ENCODE measurements around the gene SLC25A44.

The SLC25A44 gene, protein sequence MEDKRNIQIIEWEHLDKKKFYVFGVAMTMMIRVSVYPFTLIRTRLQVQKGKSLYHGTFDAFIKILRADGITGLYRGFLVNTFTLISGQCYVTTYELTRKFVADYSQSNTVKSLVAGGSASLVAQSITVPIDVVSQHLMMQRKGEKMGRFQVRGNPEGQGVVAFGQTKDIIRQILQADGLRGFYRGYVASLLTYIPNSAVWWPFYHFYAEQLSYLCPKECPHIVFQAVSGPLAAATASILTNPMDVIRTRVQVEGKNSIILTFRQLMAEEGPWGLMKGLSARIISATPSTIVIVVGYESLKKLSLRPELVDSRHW

GRCh38 chr1:156193488-156194299 is at the start of gene SLC25A44:
Gene SLC25A44, plus strand, starts transcription at chr1:156194104. Its CDS starts 5,744 bp downstream, at chr1:156199848.
- DNase-seq: peak; percentile 99

DNA sequence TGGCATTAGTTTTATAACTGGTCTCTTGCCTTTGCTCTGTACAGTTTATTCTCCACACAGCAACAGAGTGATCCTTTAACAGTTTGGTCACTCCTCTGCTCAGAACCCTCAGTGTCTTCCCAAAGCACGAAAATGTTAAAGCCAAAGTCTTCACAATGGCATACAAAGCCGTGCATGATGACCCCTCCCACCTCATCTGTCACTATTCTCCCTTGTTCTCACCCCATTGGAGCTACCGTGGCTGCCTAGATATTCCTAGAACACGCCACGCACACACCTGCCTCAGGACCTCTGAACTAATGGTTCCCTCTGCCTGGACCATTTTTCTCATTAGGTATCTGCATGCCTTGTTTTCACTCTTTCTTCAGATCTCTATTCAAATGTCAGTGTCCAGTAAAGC is 49.2 kb upstream of the SLC25A44 start:
- DNase-seq: no peak

- no peak for DNase-seq
These were observed 48.3 kb upstream of the SLC25A44 start for GRCh38 chr1:156145650-156146019.

GRCh38 chr1:156146020-156146768 is 47.7 kb upstream of the SLC25A44 start:
- peak; percentile 95 for DNase-seq

DNA sequence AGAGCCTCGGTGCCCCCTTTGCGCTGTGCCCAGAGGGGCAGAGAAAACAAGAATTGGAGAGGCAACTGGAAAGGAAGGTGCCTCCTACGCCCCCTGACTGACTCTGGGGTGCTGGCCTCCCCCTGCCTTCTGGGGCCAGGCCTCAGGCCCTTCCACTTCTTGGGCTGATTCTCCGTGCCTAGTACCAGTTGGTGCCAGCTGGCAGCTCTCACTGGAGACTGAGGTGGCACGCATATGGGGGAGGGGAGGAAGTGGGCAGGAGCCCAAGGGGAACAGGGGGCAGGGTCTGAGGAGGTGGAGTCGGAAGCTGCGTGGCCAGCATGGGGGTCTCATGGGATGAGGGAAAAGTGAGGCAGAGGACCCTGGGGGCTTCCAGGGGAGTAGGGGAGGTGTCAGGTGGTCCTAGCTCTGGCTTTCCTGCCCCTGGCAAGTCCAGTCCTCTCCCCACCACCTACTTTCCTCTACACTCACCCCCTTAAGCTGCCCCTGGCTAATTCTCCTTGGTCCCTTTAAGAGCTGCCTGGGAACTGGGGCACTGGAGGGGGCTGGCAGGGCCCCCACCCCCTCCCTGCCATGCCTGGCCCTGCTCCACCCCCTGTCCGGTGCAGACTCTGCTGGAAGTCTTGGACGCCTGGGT is 47.0 kb upstream of the SLC25A44 start:
- DNase-seq: peak; percentile 42

- DNase-seq: peak; percentile 66
These were observed 45.7 kb upstream of the SLC25A44 start for GRCh38 chr1:156148216-156148615.

DNA sequence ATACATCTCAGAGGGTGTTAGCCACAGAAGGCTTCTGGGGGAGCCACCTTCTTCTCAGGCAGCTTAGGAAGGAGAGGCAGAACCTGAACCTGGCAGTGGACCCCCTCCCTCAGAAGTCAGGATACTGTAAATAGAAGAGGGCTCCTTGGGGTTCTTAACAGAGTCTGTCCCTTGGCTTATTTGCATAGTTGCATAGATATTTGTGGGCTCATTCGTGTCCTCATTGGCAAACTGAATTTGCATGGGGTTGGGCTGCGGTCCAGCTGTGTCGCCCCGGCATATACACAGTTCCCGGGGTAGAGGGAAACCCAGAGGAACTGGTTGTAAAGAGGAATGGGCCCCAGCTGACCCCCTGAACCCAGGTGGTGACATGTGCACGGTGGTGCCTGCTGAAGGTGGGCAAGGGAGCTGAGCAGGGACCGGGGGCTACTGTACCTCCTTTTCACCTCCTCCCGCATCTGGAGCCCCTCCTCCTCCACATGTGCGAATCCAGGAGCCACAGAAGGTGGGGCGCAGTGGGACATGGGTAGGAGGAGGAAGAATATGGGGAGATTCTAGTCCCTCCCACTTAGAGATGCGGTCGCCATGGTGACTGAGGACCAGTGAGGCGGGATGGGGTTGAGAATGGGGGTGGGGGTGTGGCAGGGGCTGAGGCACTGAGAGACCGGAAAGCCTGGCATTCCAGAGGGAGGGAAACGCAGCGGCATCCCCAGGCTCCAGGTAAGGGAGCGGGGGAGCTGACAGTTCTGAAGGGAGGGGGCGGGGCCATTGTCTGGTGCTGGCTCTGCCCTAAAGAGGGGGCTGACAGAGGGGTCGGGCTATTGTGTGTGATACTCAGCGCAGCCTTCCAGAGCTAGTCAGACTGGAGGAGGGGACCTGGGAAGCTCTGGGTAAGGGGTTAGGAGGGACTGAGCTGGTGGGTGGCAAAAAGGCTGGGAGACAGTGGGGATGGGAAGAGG is 44.3 kb upstream of the SLC25A44 start:
- no peak for DNase-seq

DNA sequence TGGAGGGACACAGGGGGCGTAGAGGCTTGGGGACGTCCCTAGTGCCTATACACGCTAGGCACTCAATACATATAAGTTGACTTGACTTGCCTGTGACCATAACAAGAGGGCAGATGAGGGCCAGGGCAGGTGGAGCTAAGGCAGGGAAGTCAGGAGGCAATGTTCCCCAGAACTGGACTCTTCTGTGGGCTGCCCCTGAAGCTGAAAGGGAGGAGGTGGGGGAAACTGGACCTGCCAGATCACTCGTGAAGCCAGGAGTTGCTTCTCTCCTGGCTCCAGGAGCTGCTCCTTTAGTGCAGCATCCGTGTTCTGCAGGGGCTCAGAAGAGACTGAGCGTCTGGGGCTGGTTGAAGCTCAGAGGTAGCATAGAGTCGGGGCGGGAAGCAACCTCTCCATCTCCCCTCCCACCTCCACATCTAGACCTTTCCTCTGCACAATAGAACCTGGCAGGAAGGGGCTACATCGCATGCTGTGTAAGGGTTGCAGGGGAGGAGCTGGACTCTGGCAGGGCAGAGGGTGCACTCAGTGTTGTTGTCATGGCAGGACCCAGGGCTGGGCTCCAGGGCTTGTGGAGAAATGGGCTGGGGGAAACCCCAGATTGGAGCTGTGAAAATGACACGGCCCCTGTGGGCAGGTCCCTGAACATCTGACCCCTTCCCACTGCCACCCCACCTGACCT is 43.4 kb upstream of the SLC25A44 start:
- DNase-seq: no peak

DNA sequence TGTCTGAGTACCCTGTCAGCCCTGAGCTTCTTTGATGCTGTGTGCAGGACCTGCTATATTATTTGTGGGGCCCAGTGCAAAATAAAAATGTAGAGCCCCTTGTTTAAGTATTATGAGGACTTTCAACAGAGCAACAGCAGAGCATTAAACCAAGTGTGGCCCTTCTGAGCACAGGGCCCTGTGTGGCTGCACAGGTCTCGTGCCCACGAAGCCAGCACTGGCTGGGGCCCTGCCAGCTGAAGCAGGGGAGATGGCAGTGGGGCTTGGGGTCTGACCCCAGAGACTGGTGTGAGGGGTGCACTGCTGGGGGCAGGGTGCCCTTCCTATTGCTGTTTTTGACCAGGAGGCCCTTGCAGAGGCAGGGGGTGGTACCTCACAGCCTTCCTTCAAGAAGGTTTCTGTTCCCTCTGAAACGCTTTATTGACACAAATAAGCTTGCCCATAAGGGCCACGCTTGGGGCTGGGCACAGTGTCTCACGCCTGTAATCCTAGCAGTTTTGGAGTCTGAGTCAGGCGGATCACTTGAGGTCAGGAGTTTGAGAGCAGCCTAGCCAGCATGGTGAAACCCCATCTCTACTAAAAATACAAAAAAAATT is 42.7 kb upstream of the SLC25A44 start:
- DNase-seq: no peak

- DNase-seq: no peak
These were observed 41.3 kb upstream of the SLC25A44 start for GRCh38 chr1:156152628-156153027.

- no peak for DNase-seq
These were observed 40.5 kb upstream of the SLC25A44 start, which contains the start of gene SEMA4A for GRCh38 chr1:156153362-156153761. Gene SEMA4A, plus strand, starts transcription at chr1:156153585. Its CDS starts 994 bp downstream, at chr1:156154579.

DNA sequence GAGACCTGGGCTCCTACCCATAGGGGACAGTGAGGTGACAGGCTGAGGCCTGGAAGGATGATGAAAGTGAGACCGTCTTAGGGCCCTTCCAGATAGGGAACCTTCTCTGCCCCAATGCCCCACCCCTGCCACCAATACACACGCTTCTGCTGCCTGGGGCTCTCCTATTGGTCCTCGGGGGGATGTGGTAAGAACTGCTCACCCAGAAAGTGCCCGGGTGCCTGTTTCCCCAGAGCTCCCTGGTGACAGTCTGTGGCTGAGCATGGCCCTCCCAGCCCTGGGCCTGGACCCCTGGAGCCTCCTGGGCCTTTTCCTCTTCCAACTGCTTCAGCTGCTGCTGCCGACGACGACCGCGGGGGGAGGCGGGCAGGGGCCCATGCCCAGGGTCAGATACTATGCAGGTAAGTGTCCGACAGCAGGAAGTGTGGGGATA is 39.6 kb upstream of the SLC25A44 start:
- DNase-seq: peak; percentile 84

DNA sequence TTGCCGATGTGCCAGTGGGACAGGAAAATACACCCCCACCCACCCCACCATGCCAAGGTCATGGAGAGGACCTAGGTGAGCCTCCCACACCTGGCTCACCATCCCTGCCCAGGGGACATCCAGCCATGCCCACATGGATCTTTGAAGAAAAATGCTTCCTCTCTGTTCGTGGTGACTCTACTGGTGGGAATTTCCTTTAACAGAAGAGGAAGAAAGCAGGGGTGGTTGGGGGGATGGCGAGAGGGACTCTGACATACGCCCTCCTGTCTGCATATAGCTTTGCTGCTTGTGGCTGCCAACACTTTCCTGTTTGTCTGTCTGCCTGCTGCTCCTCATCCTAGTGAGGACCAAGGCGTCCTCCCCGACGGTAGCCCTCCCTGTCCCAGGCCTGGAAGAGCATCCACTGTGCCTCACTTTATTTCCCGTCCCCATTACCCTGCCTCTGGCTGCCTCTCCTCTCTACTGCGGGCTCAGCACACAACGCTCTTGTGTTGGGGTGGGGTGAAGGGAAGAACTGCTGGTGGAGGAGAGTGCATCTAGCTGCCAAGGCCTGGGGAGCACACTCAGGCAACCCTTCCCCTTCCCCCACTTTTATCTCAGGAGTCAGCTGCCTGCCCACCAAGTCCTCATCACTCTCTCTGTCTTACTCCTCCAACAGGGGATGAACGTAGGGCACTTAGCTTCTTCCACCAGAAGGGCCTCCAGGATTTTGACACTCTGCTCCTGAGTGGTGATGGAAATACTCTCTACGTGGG is 38.0 kb upstream of the SLC25A44 start:
- DNase-seq: peak; percentile 72

- DNase-seq: no peak
These were observed 36.4 kb upstream of the SLC25A44 start for GRCh38 chr1:156157506-156157905.

DNA sequence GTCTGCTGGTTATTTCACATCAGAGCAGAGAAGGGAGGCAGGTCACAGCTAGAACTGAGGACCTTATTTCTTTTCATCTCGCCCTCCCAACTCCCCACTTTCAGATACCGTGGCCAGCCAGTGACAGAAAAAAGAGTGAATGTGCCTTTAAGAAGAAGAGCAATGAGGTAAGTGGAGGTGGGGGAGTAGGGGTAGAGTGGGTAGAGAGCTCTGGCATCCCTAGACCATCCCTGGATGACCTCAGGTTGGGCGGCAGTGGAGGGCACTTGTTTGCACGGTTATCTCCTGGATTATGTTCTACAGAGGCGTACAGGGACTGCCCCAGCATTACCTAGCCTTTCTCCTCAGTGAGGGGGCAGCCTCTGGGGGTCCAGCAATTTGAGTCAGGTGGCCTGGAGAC is 35.9 kb upstream of the SLC25A44 start:
- no peak for DNase-seq

- no peak for DNase-seq
These were observed 33.7 kb upstream of the SLC25A44 start for GRCh38 chr1:156160000-156160742.

- peak; percentile 87 for DNase-seq
These were observed 33.1 kb upstream of the SLC25A44 start for GRCh38 chr1:156160743-156161171.

DNA sequence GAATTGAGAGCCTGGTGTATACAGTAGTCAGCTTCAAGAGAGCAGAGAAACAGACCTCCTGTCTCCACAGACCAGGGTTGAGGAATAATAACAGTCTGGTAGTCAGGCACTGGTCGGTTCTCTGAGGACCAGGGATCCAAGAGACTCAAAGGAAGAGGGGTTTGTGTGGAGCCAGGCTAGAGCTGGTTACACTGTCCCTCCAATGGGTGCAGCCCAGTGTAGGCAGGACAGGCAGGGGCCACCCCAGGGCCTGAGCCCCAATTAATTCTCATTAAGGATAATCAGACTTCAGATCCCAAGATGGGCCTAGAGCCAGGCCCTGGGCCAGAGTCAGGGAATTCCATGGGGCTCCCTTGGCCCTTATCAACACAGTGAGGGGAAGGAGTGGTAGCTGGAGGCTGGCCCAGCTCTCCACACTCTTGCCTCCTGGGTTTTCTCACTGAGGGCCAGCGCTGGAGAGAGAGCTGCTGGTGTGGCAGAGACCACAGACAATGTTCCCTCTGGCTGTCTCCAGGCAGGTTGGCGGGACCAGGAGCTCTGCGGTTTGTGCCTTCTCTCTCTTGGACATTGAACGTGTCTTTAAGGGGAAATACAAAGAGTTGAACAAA is 31.4 kb upstream of the SLC25A44 start:
- DNase-seq: no peak

DNA sequence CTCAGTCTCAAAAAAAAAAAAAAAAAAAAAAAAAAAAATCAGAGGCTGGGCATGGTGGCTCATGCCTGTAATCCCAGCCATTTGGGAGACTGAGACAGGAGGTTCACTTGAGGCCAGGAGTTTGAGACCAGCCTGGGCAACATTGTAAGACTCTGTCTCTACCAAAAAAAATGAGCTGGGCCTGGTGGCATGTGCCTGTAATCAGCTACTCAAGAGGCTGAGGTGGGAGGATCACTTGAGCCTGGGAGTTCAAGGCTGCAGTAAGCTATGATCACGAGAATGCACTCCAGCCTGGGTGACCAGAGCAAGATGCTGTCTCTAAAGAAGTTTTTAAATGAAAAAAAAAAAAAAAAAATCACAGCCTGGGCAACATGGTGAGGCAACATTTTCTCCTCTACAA is 30.2 kb upstream of the SLC25A44 start:
- DNase-seq: no peak
